Testis (tissue), 3 donors: ENCODE data around the gene NPHP4. TPM values are rescaled to one million over a fixed set of nuclear protein-coding genes. Genes with fewer than 3 reads are reported as not detected.

Source experiments
- DNase-seq: peaks from one replicate; pipeline ENCODE4 v3.0.0-alpha.2; 2019
- H3K27ac ChIP-seq, 2 donors: fragments of 200-600 bp; sonication (generic); one replicate each; pipeline ENCODE4 v1.5.1; 2019
- H3K27me3 ChIP-seq: fragments of 200-600 bp; sonication (generic); one replicate; pipeline ENCODE4 v1.5.1; 2019
- H3K36me3 ChIP-seq: fragments of 200-600 bp; sonication (generic); one replicate; pipeline ENCODE4 v1.5.1; 2017; ENCODE audit warnings: low read depth; ENCODE audit errors: missing control alignments
- H3K4me1 ChIP-seq: fragments of 200-600 bp; sonication (generic); one replicate; pipeline ENCODE4 v1.5.1; 2019
- H3K4me3 ChIP-seq, 2 donors: fragments of 200-600 bp; sonication (generic); one replicate each; pipeline ENCODE4 v1.5.1; 2017 to 2019
- H3K9me3 ChIP-seq: fragments of 200-600 bp; sonication (generic); one replicate; pipeline ENCODE4 v1.5.1; 2017
- POLR2A ChIP-seq: fragments of 450-650 bp; IDR thresholded peaks from one replicate; pipeline ENCODE4 v1.6.1; 2017; ENCODE audit warnings: antibody characterized with exemption, mild to moderate bottlenecking, moderate library complexity
- WGBS, 2 donors: methylation state at CpG; one replicate each; pipeline ENCODE4 v1.1.5; 2018; 5-methylcytosine and 5-hydroxymethylcytosine counted together
- intact Hi-C: fragments of 100-400 bp; cut with DNase I; formaldehyde crosslinking; loops from one replicate; pipeline ENCODE4 v1.15.1; 2023; ENCODE audit warnings: low total_unique reads
- polyA plus RNA-seq: library from polyadenylated mRNA; stranded (reverse); fragments of 350-450 nt; fragmentation: Illumina TruSeq; extraction: RNeasy Lipid Tissue Mini Kit (QIAGEN cat#74804); gene quantifications from one replicate; pipeline ENCODE4 v1.2.3, GENCODE V29; 2014; ENCODE audit warnings: low read depth, low replicate concordance; ENCODE audit not compliant: insufficient read depth
- total RNA-seq, 2 donors: library from RNA; depleted of rRNA; stranded (reverse); fragments of >200 nt; gene quantifications; one replicate each; pipeline ENCODE4 v1.2.3, GENCODE V29; 2016
- TF ChIP-seq, protein P1 (sequence below), 3 experiments: fragments of 450-650 bp in 2 of 3; fragments of 200-600 bp in 1 of 3; sonication (generic) in 1 of 3; IDR thresholded peaks; one replicate each; pipeline ENCODE4 v1.5.1; 2016 to 2019; ENCODE audit warnings: antibody characterized with exemption in 3 of 3, mild to moderate bottlenecking in 2 of 3, moderate library complexity in 1 of 3

NPHP4 gene
- total and polyA plus RNA-seq, 3 donors from 2014 or later: 26.3 to 65.9 (median 49.4) TPM

DNA sequence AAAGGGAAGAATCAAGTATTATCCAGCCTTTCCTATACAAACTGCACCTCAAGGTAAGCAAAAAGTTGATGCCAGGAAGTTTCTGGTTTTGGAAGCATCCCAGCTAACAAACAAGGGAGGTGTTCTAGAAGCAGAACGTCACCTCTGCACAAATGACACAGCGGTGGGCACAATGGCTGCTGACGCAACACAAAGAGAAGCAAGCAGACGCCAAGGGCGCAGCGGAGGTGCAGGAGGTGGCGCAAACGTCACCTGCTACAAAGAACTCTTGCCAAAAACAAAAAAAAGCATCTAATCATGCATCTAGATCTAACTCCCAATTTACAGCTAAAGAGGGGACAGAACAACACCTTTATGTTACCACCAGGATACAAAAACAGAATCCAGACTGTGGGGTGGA lies 88.5 kb downstream of the NPHP4 start:
- H3K27ac ChIP-seq: no peak overlapping the region
- TF ChIP-seq POLR2A: no peak
- TF ChIP-seq, protein P1, sequence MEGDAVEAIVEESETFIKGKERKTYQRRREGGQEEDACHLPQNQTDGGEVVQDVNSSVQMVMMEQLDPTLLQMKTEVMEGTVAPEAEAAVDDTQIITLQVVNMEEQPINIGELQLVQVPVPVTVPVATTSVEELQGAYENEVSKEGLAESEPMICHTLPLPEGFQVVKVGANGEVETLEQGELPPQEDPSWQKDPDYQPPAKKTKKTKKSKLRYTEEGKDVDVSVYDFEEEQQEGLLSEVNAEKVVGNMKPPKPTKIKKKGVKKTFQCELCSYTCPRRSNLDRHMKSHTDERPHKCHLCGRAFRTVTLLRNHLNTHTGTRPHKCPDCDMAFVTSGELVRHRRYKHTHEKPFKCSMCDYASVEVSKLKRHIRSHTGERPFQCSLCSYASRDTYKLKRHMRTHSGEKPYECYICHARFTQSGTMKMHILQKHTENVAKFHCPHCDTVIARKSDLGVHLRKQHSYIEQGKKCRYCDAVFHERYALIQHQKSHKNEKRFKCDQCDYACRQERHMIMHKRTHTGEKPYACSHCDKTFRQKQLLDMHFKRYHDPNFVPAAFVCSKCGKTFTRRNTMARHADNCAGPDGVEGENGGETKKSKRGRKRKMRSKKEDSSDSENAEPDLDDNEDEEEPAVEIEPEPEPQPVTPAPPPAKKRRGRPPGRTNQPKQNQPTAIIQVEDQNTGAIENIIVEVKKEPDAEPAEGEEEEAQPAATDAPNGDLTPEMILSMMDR (IDR thresholded peaks at IDR 0.05): no peak
- DNase-seq: no peak
- no peaks in the 10 kb centered on the region for H3K4me1 ChIP-seq
- no peaks in the 10 kb centered on the region for H3K36me3 ChIP-seq
- intact Hi-C loops: no loop called here
- WGBS, 2 donors: 90 to 97% methylated on average over 8 of the region's 8 CpGs
- H3K4me3 ChIP-seq: no peak overlapping the region
- no peaks in the 10 kb centered on the region for H3K9me3 ChIP-seq
- H3K27me3 ChIP-seq: no peaks in the 10 kb centered on the region

DNA sequence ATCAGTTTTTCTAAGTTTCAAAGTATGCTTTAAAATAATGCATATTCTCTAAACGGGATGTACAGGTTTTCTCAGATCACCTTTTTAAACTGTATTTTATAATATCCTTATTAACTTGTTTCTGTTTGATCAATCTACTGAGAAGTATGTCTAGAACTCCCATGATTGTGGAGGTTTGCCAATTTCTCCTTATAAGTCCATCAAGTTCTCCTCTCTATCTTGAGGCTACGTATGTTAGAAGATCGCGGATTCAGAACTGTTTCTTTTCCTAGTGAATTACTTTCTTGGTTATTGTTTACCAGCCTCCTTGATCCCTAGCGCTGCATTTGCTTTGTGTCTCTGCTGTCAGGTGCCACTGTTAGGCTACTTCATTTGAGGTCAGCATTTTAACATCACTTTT lies 89.2 kb downstream of the NPHP4 start:
- no peak overlapping the region for H3K4me3 ChIP-seq
- H3K4me1 ChIP-seq: no peaks in the 10 kb centered on the region
- intact Hi-C loops: no loop called here
- WGBS, 2 donors: 93% methylated on average over 5 of the region's 5 CpGs
- H3K36me3 ChIP-seq: no peaks in the 10 kb centered on the region
- TF ChIP-seq, protein P1 (IDR thresholded peaks at IDR 0.05): no peak
- no peak for TF ChIP-seq POLR2A
- H3K9me3 ChIP-seq: no peaks in the 10 kb centered on the region
- no peak overlapping the region for H3K27ac ChIP-seq
- no peak for DNase-seq
- no peaks in the 10 kb centered on the region for H3K27me3 ChIP-seq

DNA sequence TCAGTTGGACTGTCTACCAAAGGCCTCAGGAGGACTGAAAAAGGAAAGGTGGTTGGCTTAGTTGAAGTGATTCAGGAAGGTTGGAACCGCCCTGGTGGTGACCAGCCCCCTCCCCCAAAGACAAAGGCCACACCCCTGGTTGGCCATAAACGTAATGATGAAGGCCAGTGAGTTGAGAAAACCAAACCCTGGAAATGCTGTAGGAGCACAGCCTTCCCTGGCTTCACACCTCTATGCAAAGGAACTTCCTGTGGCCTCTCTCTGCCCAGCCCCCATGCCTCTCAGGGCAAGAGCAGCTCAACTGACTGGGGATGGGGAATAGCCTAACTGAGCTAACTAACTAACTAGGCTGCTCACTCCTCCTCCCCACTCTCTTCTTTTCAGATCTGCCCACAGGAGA lies 90.4 kb downstream of the NPHP4 start:
- Histone ChIP-seq H3K4me1 (no peaks in the 10 kb centered on the region), H3K27ac (no peak overlapping the region), H3K4me3 (no peak overlapping the region), H3K27me3 (no peaks in the 10 kb centered on the region), H3K36me3 (no peaks in the 10 kb centered on the region), H3K9me3 (no peaks in the 10 kb centered on the region)
- TF ChIP-seq, protein P1 (IDR thresholded peaks at IDR 0.05): no peak
- TF ChIP-seq POLR2A: no peak
- 70 to 80% methylated on average over 2 of the region's 2 CpGs for WGBS, 2 donors
- DNase-seq: no peak
- intact Hi-C loops: no loop called here

DNA sequence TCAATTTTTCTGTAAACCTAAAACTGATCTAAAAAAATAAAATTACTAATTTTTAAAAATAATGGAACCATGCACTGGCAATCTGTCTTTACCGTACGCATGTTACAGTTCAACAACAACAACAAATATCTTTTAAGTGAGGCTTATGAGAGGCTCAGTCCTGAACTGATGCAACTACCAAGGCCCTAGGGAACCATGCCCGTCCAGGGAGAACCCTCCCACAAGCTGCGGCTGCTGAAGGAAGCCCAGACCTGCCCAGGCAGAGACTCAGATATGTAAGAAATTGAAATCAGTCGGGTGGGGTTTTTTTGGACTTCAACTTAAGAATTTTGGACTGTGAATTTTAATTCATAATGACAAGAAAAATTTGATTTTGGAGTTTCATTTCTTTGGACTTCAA lies 91.1 kb downstream of the NPHP4 start:
- DNase-seq: no peak
- H3K4me3 ChIP-seq: no peak overlapping the region
- no peaks in the 10 kb centered on the region for H3K27me3 ChIP-seq
- H3K9me3 ChIP-seq: no peaks in the 10 kb centered on the region
- no peaks in the 10 kb centered on the region for H3K36me3 ChIP-seq
- WGBS, 2 donors: 88 to 92% methylated on average over 5 of the region's 5 CpGs
- TF ChIP-seq, protein P1 (IDR thresholded peaks at IDR 0.05): no peak
- TF ChIP-seq POLR2A: no peak
- no peaks in the 10 kb centered on the region for H3K4me1 ChIP-seq
- H3K27ac ChIP-seq: no peak overlapping the region
- intact Hi-C loops: no loop called here

DNA sequence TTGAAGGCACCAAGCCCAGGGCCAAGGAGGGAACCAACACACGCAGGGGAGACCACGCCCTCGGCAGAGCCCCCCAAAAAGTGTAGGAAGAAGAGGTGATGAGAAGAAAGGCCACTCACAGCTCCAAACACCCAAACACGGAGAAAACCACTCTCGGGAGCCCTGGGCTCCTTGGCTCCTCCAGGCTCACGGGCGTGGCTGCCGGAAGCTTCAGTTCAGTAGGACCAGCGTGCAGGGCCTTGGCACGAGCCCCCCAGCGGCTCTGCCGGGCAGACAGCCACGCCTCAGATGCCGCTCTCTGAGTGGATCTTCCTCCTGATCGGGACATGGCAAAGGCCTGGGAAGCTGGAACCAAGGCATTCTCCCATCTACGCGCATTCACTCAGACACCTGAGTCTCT lies 94.0 kb downstream of the NPHP4 start:
- TF ChIP-seq, protein P1 (IDR thresholded peaks at IDR 0.05): no peak
- no peak for TF ChIP-seq POLR2A
- no peak overlapping the region for H3K27ac ChIP-seq
- intact Hi-C loops: no loop called here
- no peaks in the 10 kb centered on the region for H3K36me3 ChIP-seq
- WGBS, 2 donors: 97 to 98% methylated on average over 6 to 17 of the region's 17 CpGs
- H3K9me3 ChIP-seq: no peaks in the 10 kb centered on the region
- DNase-seq: no peak
- no peaks in the 10 kb centered on the region for H3K27me3 ChIP-seq
- no peak overlapping the region for H3K4me3 ChIP-seq
- no peaks in the 10 kb centered on the region for H3K4me1 ChIP-seq
